ENCODE measurements around the gene RNF208. TPM values are rescaled to one million over a fixed set of nuclear protein-coding genes. Genes with fewer than 3 reads are reported as not detected.
A peak's percentile ranks its signal among the peaks of the same experiment; 100 is the strongest.

Gene RNF208
- total RNA-seq, 4 donors from 2014 or later, result 1.1 to 6.5 (median 1.5) TPM

DNA sequence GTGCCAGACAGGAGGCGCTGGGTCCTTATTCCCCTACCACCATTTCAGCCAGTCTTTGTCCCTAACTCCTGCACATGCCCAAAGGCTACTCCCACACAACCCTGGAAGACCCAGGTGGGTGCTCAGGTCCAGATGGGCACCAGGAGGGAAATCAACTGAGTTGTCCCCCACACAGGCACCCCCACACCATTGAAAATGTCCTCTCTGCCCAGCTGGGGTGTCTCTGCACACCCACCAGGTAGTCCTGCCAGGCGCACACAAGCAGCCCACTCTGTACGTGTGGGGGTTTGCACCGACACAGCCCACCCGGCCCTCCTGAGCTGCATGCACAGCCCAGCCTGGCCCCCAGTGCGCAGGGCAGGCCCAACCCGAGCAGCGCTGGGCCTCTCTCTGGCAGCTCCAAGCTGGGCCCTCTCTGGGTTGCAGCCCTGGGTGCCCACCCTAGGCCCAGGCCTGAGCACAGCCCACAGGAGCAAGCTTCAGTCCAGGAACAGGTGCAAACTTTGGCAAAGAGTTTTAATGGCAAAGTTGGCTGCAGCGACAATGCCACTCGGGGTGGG, 2.2 kb downstream of the RNF208 start:
- Histone ChIP-seq H3K27ac (no peak overlapping the region), H3K4me3 (no peak overlapping the region)

GRCh38 chr9:137218754-137219271, 3.2 kb downstream of the RNF208 start:
- no peaks in the 10 kb centered on the region for H3K27me3 ChIP-seq
- H3K36me3 ChIP-seq, result no peaks in the 10 kb centered on the region
- peaks cover 10 to 26% of the 10 kb centered on the region in 2 donors for H3K4me1 ChIP-seq
- in situ Hi-C loops (cut with MboI; ENCODE audit: low sequenced_read_pairs in 4 of 4) (loop anchor here in 1 of 4 donors (10.0 kb wide), 1 partner anchor 94 kb away; no protein-coding TSS in a partner anchor), intact Hi-C loops (cut with DNase I; ENCODE audit: low total_unique reads) (no loop called here)
- ATAC-seq (no peak), DNase-seq (no peak)
- TF ChIP-seq POLR2A (IDR thresholded peaks at IDR 0.05) (no peak), CTCF (IDR thresholded peaks at IDR 0.05 in 4 of 5, conservative IDR thresholded peaks at IDR 0.05 in 1 of 5) (no peak)
- no peak overlapping the region for H3K27ac ChIP-seq
- no peaks in the 10 kb centered on the region for H3K9me3 ChIP-seq
- H3K4me3 ChIP-seq, result no peak overlapping the region

More for the DNA sequence above, 2.2 kb downstream of the RNF208 start:
- Histone ChIP-seq H3K4me1 (peaks cover 17 to 32% of the 10 kb centered on the region in 2 donors), H3K9me3 (no peaks in the 10 kb centered on the region), H3K36me3 (no peaks in the 10 kb centered on the region), H3K27me3 (no peaks in the 10 kb centered on the region)
- no peak for ATAC-seq
- DNase-seq, result no peak
- intact Hi-C loops (cut with DNase I; ENCODE audit: low total_unique reads) (loop anchor here (5.0 kb wide), 1 partner anchor 47 kb away; no protein-coding TSS in a partner anchor), in situ Hi-C loops (cut with MboI; ENCODE audit: low sequenced_read_pairs in 4 of 4) (loop anchor here in 2 of 4 donors (10.0 kb wide), 1 partner anchor 95 kb away; no protein-coding TSS in a partner anchor)
- TF ChIP-seq POLR2A (IDR thresholded peaks at IDR 0.05) (no peak), CTCF (IDR thresholded peaks at IDR 0.05 in 4 of 5, conservative IDR thresholded peaks at IDR 0.05 in 1 of 5) (no peak)

DNA sequence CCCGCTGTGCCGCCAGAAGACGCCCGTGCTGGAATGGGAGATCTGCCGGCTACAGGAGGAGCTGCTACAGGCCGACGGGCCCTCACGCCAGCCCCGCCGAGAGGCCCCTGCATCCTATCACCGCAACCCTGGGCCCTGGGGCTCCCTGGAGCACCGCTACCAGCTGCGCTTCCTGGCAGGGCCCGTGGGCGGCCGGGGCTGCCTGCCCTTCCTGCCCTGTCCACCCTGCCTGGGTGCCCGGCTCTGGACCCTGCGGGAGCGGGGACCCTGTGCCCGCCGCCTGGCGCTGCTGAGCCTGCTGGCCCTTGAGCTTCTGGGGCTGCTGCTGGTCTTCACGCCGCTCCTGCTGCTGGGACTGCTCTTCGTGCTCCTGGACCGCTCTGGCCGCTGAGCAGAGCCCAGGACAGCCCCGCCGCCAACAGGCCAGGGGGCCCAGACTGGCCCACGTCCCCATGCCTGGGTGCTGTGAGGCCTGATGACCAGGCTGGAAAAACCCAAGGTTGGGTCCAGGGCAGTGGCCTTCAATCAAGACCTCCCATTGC, 3.8 kb downstream of the RNF208 start:
- H3K9me3 ChIP-seq, result no peaks in the 10 kb centered on the region
- DNase-seq (no peak), ATAC-seq (no peak)
- H3K36me3 ChIP-seq, result no peaks in the 10 kb centered on the region
- no peak overlapping the region for H3K4me3 ChIP-seq
- intact Hi-C loops (cut with DNase I; ENCODE audit: low total_unique reads), result no loop called here
- TF ChIP-seq POLR2A (IDR thresholded peaks at IDR 0.05), result no peak
- no peak for TF ChIP-seq CTCF (IDR thresholded peaks at IDR 0.05 in 4 of 5, conservative IDR thresholded peaks at IDR 0.05 in 1 of 5)
- in situ Hi-C loops (cut with MboI; ENCODE audit: low sequenced_read_pairs in 4 of 4), result loop anchor here in 1 of 4 donors (10.0 kb wide), 1 partner anchor 93 kb away; no protein-coding TSS in a partner anchor
- H3K27me3 ChIP-seq, result no peaks in the 10 kb centered on the region
- H3K27ac ChIP-seq, result peak overlapping the region in 1 of 4 donors; percentile 56
- H3K4me1 ChIP-seq, result peaks cover 9 to 26% of the 10 kb centered on the region in 2 donors

- Histone ChIP-seq H3K4me1 (peaks cover 9 to 21% of the 10 kb centered on the region in 2 donors), H3K27ac (peak overlapping the region; percentile 14 to 56 (median 34)), H3K9me3 (no peaks in the 10 kb centered on the region), H3K4me3 (peak overlapping the region; percentile 39 to 47 (median 41)), H3K36me3 (no peaks in the 10 kb centered on the region), H3K27me3 (no peaks in the 10 kb centered on the region)
- TF ChIP-seq POLR2A (IDR thresholded peaks at IDR 0.05), result no peak
- no peak for TF ChIP-seq CTCF (IDR thresholded peaks at IDR 0.05 in 4 of 5, conservative IDR thresholded peaks at IDR 0.05 in 1 of 5)
- DNase-seq, result peak in 1 of 2 donors; percentile 47
- intact Hi-C loops (cut with DNase I; ENCODE audit: low total_unique reads), result no loop called here
- in situ Hi-C loops (cut with MboI; ENCODE audit: low sequenced_read_pairs in 4 of 4), result loop anchor here in 1 of 4 donors (10.0 kb wide), 1 partner anchor 93 kb away; no protein-coding TSS in a partner anchor
- ATAC-seq, result peak; percentile 35 to 56
Observed at GRCh38 chr9:137217276-137218211, 4.5 kb downstream of the RNF208 start.

Data from gastrocnemius medialis (tissue), 4 donors.